ENCODE results near the gene GEN1.

GEN1 gene

DNA sequence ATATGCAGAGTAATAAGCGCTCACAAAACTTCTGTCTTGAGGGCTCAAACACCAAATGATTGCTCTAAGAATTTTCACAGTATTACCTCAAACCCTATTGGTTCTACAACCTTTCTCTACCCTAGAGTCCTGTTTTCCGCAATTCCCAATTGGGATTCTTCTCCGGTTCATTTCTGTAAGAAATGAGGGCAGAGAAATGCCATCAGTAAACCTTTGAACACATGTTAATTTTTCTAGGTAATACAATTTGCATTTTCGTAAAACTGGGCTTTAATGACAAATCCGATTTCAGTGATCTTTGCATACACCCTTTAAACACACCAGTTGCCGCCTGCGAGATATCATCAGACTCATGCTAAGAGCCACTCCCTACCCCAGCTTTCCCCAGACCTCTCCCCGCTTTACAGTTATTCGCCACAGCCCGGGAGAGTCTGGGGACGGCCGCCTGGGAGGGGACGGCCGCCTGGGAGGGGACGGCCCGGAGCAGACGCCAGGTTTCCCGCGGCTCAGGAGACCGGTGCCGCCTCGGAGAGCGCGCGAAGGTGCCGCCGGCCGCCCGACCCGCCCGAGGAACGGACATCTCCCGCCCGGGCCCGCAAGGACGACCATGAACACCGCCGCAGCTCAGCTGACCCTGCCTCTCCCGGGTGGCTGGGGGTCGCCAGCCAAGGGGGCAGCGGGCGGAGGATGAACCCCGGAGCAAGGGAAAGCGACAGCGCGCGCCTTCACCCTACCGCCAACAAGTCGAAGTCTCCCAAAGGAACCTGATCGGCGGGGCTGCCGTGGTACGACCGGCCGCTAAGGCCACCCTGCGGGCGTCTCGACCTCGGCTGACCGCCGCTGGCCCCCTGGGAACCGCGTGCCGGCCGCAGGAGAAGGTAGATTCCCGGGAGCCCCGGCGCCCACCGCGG is 791 bp upstream of the GEN1 start:
- peak; percentile 27 for DNase-seq

DNA sequence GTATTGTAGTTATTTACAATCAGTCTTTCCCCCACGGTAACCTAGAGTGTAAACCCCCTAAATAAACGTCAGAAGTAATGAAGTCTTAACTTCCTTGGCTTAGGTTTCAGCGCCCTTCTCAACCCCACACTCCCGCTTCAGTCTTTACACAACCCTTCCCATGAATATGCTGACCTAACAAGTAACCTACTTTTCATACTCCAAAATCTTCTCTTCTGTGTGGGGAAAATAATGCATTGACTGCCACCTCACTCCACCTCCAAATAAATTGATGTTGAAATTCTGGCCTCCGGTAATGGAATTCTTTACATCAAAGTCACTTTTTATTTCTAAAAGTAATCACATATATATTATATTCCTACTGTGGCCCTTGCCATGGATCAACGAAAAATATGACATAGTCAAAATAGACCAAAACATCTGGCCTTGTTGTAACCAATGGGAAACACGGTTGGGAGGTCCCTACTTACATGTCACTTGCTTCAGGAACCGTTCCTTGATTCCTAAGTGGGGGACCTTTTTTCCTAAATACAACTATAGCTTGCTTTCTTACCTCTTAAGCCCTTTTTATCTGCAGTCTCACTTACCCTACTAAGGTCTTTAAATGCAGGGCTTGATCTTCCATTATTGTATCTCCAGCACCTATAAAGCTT is 961 bp downstream of the GEN1 start:
- DNase-seq, result no peak

DNA sequence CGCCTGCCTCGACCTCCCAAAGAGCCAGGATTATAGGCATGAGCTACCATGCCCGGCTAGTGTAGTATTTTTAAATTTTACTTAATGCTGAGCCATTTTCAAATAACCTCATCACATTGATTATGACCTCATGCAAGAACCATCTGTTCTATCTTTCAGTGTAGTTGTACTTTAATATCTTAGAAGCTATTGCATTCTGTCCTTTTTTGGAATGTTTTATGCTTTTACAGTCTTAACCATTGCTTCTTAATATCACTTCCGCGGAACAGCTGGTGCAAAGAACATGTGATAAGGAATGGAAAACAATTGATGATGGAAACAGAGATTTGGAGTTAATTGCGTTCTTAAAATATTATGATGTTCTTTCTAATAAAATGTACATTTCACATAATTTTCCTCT is 2.7 kb downstream of the GEN1 start:
- no peak for DNase-seq

DNA sequence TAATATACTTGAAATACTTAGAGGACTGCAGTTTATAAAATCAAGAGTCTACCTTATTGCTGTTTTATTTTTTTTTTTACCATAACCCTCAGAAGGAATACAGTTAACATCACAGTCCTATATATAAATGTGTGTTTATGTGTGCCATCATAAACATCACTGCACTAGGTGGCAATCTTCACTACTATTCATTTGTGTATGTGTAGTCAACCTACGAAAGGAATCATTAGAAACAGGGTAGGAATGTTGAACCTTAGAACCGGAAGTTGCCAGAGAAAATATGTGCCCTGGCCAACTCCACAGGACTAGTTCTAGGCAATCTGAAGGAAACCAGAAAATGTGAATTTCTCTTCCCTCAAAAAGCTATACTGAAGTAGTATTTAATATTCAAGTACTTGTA is 3.4 kb downstream of the GEN1 start:
- no peak for DNase-seq

DNA sequence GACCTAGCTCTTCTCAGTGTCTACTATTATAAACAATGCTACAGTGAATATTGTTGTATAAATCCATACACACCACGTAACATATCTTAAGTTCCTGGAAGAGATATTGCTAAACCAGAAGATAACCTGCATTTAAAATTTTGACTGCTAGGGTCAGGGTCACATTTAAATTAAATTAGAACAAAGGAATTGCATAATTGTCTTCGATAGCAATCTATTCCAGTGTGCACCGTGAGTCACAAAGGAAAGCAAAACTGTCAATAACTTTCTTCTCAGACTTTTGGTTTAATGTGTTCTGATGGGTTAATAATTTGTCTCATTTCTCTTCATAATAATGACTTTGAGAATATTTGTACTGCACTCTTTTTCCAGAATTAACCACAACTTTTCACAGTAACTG is 4.2 kb downstream of the GEN1 start:
- DNase-seq, result no peak

DNA sequence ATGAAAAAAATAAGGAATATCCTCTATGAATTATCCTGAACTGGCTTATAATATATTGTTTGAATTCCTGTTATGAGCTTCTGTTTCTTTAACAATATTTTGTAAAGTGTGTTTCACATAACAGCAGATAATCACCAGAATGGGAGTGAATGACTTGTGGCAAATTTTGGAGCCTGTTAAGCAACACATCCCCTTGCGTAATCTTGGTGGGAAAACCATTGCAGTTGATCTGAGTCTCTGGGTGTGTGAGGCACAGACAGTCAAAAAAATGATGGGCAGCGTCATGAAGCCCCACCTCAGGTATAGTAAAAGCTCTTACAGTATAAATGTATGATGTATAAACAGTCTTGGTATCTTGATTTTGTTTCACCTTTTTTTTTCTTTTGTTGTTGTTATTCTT is 5.9 kb downstream of the GEN1 start:
- no peak for DNase-seq

DNA sequence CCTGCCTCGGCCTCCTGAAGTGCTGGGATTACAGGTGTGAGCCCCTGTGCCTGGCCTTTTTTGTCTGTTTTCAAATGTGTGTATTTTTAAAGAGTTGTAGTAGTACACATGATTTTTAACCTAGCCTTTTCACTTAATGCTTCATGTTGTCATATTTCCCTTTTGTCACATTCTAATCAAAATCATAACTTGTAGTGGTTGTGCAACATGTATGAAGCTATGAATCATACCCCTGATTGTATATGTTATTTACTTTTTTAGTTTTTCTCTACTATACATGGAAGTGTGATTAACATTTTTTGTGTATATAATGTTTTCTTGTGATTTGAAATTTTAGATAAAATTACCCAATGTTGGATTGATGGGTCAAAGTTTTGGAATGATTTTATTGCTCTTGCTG is 8.5 kb downstream of the GEN1 start:
- DNase-seq, result no peak

DNA sequence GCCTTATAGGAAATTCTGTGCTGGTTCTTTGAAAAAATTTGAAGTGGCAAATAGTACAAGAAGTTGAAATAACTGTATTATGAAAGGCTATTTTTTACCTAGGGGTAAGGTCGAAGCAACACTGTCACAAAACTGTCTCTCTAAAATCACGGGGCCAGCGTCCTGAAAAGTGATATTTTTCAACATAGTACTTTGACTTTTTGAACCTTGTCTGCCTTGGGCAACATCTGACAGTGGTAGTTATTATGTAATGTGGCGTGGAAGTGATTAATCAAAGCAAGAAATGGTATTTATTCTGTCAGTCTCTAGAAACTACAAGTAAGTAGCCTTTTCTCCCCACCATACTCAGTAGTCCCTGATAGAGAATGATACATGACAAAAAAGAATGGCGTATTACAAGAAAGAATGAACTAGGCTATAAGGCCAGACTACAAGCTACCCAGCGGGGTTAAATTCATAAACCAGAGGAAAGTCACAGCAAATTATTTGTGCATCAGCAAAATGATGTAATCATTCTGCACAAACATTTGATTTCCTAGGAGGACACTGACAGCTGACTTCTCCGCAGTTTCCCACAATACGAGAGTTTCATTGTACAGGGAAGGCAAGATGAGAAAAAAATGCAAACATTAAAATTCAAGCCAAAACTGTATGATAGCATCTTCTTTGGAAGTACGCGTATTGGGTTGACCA is 9.8 kb downstream of the GEN1 start:
- no peak for DNase-seq

DNA sequence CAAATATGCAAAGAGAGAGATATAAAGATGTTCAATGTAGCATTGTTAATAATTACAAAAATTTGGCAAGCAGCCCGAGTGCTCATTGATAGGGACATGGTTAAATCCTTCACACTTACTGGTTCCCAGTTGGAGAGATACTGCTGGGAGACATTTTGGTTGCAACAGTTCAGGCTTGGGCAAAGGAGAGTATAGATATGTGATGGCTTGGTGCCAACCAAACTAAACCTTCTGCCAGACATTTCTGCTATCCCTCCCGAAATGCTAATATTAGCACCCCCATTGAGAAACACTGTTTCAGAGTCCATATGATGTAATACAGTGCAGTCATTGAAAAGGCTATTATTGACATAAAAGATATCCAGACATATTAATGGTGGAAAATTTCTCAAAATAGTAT is 11.5 kb downstream of the GEN1 start:
- DNase-seq, result no peak

DNA sequence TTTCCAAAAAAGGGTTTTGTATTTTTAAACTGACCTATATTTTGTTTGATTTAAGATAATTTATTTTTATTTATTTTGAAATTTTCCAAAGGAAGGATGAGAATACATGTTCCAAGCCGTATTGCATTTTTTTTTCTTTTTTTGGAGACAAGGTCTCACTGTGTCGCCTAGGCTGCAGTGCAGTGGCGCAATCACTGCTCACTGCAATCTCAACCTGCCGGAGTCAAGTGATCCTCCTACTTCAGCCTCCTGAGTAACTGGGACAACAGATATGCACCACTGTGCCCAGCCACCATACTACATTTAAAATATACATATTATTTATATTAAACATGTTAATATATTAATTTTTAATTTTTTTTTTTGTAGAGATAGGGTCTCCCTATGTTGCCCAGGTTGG is 15.0 kb downstream of the GEN1 start:
- no peak for DNase-seq

DNA sequence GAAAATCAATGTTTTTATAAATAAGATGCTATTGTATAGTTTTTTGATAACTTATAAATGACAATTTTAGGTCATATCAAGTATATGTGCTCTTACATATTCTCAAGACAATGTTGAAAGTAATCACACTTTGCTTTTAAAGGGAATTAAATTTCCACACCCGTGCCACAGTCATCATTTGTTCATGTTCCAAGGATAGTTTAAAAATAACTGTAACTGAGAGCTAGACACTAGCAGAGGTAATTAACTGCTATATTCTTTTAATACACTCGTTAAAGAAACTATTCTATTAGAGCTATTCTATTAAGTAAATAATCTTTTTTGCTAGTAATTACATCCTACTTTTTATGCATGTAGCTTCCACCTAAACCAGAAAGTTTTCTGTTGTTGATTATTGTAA is 18.0 kb downstream of the GEN1 start:
- DNase-seq, result no peak

DNA sequence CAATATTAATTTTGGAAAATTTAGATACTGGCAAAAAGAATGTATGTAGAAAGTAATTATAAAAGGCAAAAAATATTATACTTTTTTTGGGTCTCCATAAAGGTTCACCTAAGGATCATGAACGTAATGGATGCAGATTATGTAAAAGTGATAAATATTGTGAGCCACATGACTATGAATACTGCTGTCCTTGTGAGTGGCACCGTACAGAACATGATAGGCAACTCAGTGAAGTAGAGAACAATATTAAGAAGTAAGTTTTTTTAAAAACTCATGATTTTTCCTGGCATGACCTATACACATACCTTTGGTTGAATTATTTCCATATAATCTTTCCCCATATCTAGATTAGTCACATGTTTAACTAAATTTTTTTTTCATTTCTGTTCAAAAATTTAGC is 18.6 kb downstream of the GEN1 start:
- no peak for DNase-seq

DNA sequence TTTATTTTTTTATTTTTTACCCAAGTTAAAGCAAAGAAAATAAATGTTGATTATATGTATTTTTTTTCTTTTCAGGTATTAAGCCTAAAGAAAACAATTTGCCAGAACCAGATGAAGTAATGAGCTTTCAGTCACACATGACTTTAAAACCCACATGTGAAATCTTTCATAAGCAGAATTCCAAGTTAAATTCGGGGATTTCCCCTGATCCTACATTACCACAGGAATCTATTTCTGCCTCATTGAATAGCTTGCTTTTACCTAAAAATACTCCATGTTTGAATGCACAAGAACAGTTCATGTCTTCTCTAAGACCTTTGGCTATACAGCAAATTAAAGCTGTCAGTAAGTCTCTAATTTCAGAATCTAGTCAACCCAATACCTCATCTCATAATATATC is 26.6 kb downstream of the GEN1 start:
- DNase-seq, result no peak

DNA sequence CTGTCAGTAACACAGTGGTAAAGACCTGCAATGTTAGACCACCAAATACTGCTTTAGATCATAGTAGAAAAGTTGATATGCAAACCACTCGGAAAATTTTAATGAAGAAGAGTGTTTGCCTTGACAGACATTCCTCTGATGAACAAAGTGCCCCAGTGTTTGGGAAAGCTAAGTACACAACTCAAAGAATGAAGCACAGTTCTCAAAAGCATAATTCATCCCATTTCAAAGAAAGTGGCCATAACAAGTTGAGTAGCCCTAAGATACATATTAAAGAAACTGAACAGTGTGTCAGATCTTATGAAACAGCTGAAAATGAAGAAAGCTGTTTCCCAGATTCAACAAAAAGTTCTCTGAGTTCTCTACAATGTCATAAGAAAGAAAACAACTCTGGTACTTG is 27.5 kb downstream of the GEN1 start:
- no peak for DNase-seq

DNA sequence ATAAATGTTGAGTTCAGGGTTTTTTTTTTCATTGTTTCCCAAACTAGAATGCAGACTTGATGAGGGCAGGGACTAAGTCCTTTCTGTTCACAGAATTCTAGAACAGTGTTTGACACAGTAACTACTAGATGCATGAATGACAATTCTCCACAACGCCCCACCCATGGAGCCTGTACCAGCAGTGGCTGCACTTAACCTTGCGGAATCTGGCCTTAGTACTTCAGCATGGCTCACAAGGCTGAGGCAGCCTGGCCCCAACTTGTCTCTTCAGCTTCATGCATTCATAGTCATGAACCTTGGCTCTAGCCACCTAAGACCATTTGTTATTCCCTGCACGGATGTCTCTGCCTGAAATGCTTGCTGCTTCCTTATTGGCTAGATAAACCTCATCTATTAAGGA is 32.8 kb downstream of the GEN1 start:
- DNase-seq, result no peak

DNA sequence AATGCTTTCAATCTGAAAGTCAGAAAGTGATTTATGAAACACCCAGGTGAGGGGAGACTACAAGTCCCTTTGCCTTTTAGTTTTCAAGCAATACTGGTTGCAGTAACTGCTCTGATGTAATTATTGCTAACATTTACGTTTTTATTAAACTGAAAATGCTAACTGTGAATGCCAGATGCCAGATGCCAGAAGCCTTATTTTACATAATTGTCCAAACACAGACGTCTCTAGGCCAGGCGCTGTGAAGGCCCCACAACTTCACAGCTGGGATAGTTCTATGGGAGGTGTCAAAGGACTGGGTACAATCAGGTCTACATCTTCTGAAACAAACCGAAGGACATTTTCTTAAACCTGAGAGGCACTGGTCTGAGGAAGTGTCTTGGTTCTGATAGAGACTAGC is 34.8 kb downstream of the GEN1 start:
- no peak for DNase-seq

DNA sequence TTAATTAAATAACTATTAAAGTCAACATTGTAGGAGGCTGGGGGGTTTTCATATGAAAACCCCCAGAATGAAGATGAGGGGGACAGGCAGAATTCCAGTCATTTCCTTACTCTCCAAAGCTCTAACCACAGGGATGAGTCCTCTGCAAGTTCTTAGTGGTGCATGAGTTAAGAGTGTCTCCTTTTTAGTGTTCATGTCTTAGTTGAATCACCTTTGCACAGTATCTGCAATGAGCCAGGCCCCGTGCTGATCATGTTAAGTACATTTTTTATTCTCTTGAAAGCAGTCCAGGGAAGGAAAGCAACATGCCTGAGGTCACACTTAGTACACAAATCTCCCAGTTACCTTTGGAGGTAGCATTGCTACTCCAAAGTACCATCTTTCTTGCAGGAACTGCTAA is 36.6 kb downstream of the GEN1 start:
- DNase-seq, result no peak

DNA sequence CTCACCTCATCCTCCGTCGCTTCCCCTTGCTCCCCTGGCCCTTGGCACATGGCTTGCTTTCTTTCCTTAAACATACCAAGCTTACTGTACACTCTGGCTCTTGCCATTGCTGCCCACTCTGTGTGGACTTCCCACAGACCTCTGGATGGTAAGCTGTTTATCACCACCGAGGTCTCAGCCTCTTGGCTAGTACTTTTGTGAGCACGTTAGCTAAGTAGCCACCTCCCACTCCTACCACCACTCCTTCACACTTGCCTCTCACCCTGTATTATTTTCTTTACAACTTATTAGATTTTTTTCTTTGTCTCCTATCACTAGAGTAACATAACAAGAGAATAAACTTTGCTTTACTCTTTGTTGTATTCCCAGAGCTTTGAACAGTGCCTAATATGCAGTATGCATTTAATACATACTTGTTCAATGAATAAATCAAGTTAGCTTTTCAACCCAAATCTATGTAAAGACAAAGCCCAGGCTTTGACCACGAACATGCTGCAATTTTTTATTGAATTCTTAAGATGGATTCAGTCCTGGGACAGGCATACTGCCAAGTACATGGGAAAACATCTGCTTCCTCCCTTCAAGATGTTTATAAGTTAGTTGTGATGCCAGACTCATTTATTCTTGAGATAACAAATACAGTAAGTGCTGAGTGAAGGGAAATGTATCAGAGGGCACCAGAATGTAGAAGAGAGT is 37.3 kb downstream of the GEN1 start:
- no peak for DNase-seq

DNA sequence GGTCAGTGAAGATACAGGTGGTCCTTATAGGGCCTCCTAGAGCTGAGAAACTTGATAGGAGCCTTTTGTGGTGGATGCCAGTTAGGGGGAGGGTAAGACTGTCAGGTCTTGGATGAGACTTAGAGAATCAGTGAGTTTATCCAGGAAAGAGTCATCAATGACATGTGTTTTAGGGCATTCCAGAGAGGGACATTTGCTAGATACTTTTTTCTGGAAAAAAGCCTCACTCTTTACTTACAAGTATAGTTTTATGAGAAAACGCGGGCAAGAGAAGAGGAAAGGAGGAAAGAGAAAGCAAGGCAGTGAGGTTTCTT is 37.8 kb downstream of the GEN1 start:
- no peak for DNase-seq

DNA sequence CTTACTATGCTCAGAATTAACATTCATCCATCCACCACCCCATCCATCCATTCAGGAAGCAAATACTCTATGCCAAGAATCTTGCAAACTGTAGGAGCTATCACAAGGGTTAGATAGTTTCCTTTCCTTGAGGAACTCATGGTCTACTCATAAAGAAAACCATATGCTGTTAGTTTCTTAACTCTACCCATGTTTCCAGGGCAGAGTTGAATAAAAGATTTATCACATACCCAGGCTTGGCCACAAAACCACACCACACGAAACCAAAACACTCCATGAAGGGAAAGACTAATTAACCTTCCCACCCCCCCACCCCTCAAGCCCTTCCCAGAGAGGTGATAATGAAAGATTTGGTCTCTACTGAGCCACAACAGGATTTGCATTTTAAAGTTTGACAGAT is 38.6 kb downstream of the GEN1 start:
- no peak for DNase-seq

DNA sequence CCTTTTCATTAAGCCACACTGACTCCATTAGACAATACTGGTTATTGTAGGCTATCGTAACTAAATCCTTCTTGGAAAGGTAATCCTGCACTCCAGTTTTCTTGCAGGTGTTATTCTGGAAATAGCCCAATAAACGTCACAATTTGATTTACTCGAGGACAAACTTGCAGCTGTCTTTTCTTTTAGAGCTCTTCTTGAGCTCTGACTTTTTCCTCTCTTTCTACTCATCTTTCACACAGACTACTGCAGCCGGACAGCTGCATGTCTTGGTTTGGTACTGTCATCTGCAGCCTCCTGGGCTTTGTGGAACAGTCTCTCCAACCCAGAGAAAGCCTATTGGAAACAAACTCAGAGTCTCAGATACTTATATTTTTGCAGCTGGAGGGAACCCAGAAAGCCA is 39.4 kb downstream of the GEN1 start:
- no peak for DNase-seq

DNA sequence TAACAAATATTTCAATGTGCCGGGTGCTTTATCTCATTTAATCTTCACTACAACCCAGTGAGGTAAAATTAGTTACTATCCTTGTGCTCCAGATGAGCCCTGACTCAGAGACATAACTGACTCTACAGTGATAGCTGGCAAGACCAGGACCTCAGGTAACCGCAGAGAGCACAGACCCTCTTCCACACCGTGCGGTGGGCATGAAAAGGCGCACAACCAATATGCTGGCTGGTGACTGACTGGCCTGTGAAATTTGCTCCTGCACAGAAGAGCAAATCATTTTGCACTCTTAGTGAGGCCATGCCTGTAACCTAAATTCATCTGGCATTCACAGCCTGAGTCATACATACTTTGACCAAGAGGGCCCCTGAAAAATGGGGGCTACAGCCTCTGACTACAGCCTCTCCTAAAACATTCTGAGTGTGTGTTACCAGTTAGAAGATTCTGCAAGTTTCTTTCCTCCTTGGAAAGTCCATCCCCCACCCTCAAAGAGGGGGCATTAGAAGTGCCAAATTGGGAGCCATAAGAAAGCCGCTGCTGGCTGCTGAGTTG is 39.9 kb downstream of the GEN1 start:
- no peak for DNase-seq

DNA sequence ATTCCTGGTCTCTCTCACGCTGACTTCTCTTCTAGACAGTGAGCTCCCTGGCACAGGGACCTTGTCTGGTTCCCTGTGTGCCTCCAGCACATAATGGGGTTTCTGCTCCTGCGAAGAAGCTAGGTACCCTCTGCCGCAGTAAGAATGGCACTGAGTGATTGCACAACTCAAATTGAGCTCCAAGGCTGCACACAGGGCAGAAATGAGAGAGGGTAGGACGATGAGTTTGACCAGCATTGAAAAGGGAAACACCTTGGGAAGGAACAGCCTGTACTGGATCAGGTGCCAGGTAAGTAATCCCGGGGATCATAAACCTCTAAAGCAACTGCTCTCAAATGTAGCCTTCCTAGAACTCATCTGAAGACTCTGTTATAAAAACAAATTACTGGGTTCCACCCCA is 41.4 kb downstream of the GEN1 start:
- DNase-seq, result no peak

All from GF-D8 (cell line).